Left renal pelvis (tissue), 4 donors: ENCODE results near the gene GALT. TPM values are rescaled to one million over a fixed set of nuclear protein-coding genes. Genes with fewer than 3 reads are reported as not detected.

Experiments
- DNase-seq, 4 donors: peaks; one replicate each; pipeline ENCODE4 v3.0.0-alpha.2; 2013; ENCODE audit warnings: low read depth in 4 of 4, low spot score in 3 of 4
- polyA plus RNA-seq, 4 donors: library from polyadenylated mRNA; unstranded; fragments of 120-200 nt; gene quantifications; one replicate each; pipeline ENCODE4 v1.2.1, GENCODE V29; 2013; ENCODE audit not compliant: insufficient read length in 4 of 4

Gene GALT
- polyA plus RNA-seq, 4 donors: 58.9 to 81.5 (median 66.0) TPM

DNA sequence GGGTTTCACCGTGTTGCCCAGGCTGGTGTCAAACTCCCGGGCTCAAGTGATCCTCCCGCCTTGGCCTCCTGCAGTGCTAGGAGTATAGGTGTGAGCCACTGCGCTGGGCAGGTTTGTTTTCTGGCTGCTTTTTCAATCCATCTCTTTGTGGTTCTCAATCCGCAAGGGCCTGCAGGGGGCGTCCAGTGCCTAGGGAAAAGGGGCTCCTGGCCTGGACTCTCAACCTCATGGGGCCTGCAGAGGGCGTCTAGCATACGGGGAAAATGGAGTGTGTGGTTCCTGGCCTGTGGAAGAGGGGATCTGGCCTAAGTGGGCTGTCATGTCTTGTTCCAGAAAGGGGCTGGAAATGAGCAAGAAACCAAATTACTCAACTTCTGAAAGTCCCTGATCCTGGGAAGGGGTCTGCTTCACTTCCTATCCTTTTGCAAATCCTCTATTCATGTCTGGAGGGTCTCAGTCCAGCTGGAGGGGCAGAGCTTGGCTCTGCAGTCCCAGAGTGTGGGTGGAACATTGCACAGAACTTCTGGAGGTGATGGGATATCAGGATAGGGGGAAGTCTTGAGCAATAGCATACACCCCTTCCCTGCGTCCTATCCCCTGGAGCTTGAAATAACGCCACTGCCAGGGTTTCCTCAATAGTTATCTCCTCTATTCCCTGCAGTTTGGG, 28.7 kb downstream of the GALT start:
- DNase-seq: peak in 1 of 4 donors; percentile 36

DNA sequence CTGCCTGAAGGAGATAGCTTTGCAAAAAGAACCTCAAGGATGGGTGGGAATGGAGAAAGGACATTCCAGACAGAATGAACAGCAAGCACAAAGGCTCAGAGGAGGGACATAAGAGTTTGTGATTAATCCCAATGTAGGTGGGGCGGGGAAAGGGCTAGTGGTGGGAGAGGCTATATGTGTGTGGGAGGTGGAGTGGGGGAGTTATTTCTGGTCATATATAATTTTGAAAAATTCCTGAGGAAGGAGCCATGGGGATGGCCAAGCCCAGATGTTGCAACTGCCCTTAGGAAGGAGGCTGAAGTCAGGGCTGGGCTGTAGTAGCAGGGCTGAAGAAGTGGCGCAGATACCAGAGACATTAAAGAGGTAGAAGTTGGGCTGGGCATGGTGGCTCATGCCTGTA, 29.4 kb downstream of the GALT start:
- no peak for DNase-seq

DNA sequence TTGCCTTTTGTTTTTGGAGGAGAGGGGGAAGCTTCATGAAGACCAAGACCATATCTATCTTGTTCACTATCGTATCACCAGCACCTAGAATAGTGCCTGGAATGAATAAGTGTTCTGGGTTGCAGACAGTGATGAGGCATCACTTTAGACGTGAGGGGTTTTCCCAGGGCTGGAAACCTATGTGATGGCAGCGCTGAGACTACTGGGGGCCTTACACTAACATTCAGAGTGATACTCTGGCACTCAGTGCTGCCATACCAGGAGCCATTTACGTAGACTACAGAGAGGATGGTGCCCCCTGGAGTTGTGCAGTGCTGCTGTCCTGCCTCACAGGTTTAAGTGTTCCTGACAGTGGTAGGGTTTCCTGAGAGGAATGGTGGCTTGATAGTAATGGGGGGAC, 37.7 kb downstream of the GALT start:
- DNase-seq: no peak

GRCh38 chr9:34684816-34685215, 38.3 kb downstream of the GALT start:
- no peak for DNase-seq

DNA sequence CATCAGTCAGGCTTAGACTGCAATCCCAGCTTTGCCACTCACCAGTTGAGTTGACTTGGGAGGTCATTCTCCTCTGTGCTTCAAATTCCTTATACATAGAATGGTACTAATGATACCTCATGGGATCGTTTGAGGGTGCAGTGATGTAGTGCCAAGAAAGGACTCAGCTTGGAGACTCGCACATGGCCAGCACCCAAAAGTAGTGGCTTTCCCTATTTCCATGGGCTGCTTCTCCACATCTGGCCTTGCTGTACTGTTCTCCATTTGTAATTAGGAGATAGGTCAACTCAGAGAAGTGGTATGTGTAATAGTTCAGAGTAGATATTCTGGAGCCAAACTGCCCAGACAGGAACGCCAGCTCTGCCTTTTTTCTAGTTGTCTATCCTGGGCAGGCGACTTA, 39.1 kb downstream of the GALT start:
- no peak for DNase-seq

GRCh38 chr9:34686231-34686630, 39.8 kb downstream of the GALT start:
- no peak for DNase-seq

- no peak for DNase-seq
Measured at GRCh38 chr9:34686732-34687131, 40.3 kb downstream of the GALT start.

DNA sequence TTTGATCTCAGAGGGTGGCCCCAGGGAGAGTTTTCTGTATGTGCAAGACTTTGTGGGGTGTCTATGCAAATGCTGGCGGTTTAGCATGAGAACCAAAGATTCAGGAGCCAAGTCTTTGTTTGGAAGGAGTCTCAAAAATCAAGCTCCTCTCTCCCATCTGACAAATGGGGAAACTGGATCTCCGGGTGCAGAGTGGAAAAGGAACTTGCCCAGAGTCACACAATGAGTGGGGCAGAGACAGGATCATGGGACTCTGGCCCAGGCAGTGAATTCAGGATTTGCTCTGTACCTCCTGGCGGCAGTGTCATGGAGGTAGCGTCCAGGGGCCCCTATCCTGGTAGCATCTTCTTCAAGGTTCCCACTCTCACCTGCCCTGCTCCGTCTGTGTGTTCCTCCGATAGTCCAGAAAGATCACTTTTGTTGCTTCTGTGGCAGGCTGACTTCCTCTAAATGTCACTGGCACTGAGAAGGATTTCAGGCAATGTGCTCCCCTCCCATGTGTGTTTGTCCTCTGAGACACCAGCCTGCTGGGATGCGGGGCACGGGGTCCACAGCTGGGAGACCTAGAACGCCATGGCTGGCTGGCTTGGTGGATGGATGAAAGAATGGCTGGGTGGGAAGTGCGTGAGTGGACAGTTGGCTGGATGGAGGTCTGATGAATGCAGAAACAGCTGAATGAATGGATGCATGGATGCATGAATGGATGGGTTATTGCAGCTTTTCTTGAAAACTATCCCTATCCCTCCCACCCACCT, 41.0 kb downstream of the GALT start:
- no peak for DNase-seq

DNA sequence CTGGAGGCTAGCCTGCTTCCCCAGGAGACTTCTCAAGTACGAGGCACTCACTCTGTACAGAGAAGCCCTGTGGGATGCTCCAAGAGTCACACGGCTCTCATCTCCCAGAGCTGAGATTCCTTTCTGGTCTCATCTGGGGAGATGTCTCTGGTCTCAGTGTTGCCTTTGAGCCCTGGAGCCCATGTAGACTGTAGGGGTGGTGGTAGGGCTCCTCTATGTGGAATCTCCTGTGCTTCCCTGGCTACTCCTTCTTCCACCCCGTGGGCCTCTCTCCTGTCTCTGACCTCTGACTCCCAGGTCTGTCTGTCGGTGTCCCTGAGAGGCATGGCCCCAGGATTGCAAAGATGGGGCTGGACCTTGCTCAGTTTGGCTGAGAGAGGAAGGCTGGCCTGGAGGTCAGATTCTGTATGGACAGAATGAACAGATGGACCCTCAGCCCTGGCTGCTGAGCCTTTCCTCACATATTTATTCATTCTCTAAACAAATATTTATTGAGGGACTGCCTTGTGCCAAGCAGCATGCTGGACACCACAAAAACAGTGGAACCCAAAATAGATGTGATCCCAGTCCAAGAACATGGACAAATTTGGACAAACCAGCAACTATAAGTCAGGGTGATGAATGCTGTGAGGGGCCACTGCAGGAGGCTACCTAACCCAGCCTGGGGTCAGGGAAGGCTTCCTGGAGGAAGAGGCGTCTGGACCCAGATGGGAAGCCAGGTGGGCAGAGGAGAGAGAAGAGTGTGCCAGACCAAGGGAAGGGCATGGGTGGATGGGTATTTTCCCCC, 42.0 kb downstream of the GALT start:
- DNase-seq: no peak

DNA sequence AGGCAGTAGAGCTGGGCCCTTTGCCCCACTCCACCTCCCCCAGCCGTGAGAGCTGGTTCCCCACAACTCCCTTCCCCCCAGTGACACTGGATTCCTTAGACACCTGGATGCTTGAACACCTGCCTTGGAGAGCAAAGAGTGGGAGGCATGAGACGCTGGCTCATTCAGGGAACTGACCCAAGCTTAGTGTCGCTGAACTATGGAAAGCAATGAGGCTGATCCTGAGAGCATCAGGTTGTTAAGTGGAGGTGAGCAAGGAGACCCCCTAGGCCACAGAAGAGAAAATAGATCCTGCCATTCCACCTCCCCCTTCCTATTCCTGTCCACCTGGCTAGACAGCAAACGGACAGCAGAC, 42.6 kb downstream of the GALT start:
- no peak for DNase-seq

DNA sequence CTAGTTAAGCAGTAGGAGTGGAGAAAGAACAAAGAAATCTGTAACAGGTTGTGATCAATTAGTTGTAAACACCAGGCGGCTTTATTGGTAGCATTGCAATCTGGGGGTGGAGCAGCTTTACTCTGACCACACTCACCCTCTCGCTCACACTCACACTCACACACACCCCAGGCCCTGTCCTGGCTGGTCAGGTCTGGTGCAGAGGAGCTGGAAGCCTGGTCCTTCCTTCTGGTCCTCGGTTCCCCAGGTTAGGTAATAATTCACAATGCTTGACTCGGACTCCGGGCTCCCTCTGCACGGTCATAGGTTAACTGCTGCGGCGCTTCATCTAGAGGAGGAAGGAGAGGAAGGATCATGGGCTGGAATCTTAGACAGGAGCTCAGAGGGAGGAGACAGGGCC, 43.0 kb downstream of the GALT start:
- no peak for DNase-seq

DNA sequence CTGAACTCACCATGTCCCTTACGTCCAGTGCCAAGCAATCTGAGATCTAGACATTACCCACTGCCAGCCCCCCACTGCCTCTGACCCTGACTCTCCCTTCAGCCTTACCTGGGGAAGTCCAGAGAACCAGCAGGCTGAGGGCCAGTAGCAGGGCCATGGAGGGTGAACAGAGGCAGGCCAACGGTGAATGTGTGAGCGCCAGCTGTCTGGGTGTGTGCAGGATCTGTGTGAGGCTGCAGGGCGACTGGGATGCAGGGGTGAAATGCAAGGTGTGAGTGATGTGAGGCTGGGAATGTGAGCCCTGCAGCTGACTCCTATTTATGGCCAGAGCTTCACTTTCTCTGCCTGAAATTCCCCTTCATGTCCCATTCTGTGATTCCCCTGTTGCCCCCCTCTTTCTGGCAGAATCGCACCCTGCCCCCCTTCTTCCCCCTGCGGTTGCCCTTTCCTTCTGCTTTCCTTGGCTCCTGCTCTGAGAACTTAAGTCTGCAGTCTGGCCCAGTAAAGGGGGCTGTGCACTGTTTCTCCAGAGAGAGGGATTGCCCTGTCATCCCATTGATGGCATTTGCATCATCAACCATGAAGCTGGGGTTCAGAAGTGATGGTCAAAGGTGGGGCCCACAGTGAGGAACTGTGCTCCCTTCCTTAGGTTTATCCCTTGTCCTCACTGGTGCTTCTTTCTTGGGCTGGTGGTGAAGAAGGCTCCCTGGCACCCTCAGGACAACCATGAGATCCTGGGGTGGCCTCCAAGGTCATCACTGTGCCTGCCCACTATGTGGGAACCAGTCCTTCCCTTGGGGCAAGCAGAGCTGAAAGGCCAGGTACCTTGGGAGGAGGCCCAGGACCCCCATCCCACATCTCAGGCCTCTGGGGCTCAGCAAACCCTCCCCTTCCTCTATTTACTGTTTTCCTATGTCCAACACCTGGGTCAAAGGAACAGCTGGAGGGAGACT, 44.8 kb downstream of the GALT start, which contains the start of gene CCL19:
Gene CCL19, minus strand, starts transcription at position 294 of the 953 bp plus-strand sequence. Its CDS starts 137 bp downstream, at position 157.
- no peak for DNase-seq

DNA sequence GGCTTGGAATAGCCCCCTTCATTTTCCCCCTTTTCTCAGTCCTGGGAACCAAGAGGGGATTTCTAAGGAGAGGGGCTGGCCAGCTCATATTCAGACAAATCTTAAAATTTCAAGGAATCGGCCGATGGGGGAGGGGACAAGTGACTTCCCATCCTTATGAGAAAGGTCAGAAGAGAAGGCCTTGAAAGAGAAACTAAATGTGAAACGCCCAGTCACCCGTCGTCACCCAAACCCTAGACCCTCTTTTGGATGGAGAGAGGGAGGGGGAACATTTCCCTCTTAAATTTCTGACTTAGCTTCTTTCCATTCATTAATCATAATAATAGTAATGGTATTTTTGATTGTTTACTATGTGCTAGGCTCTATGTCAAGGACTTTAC, 45.5 kb downstream of the GALT start:
- DNase-seq: no peak

DNA sequence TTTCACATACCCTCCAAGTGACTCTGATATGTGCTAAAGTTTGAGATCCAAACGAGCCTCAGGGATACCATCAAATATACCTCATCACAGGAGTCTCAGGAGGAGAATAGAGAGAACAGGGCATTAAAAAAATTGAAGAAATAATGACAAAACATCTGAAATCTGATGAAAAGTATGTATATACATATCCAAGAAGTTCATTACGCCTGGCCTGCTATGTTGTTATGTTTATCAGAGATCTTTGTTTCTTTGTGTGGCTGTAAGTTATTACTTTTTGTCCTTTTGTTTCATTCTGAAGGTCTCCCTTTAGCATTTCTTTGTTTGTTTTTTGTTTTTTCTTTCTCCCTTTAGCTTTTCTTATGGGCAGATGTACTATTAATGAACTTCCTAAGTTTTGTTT, 47.1 kb downstream of the GALT start:
- no peak for DNase-seq

DNA sequence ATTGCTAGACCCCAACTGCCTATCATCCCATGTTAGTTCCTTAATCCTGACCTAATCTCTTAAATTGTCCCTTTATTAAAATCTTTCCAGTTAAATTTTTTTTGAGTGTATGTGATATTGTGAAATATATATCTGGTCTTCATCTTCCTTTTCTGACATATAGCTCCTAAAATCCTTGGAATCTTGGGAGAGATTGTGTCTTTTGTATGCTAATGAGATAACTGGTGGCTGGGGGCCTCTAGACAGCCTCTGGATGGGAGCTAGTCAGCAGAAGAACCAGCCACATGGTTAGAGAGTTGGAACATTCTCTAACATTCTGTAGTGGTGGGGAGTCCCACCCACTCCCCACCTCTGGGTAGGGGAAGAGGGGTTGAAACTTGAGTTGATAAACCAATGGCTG, 48.3 kb downstream of the GALT start:
- no peak for DNase-seq

Other genes with a start within 250 kb of the GALT start
- 10 to 100 TPM; 11.9 to 13.9 (median 12.5) TPM for gene FAM219A, start 188.1 kb upstream of the GALT start, polyA plus RNA-seq
- 1 to 10 TPM in 3 of 4 donors, under 1 TPM in 1; 0.15 to 3.2 (median 2.0) TPM for gene DNAI1, start 187.9 kb upstream of the GALT start, polyA plus RNA-seq
- 1 to 10 TPM in 3 of 4 donors, under 1 TPM in 1; 0.82 to 3.6 (median 1.7) TPM for gene ENHO, start 123.7 kb upstream of the GALT start, polyA plus RNA-seq
- gene CNTFR, start 57.0 kb upstream of the GALT start, polyA plus RNA-seq: 10 to 100 TPM; 31.8 to 90.7 (median 49.3) TPM
- gene RPP25L, start 34.6 kb upstream of the GALT start, polyA plus RNA-seq: 10 to 100 TPM; 13.1 to 30.3 (median 26.7) TPM
- gene DCTN3, start 26.2 kb upstream of the GALT start, polyA plus RNA-seq: 100 to 1,000 TPM in 1 of 4 donors, 10 to 100 TPM in 3; 86.6 to 102 (median 94.2) TPM
- under 1 TPM in 3 of 4 donors, not detected in 1; 0.11 to 0.22 (median 0.17) TPM for gene ARID3C, start 17.6 kb upstream of the GALT start, polyA plus RNA-seq
- 10 to 100 TPM; 46.1 to 58.9 (median 49.3) TPM for gene SIGMAR1, start 8.9 kb upstream of the GALT start, polyA plus RNA-seq
- gene IL11RA, start 5.5 kb downstream of the GALT start, polyA plus RNA-seq: 100 to 1,000 TPM in 1 of 4 donors, 10 to 100 TPM in 3; 50.0 to 138 (median 66.6) TPM
- gene CCL27, start 16.0 kb downstream of the GALT start, polyA plus RNA-seq: 1 to 10 TPM in 1 of 4 donors, under 1 TPM in 3; 0.59 to 1.1 (median 0.76) TPM
- gene CCL19, start 44.6 kb downstream of the GALT start, polyA plus RNA-seq: under 1 TPM in 2 of 4 donors, not detected in 2; 0.38 to 0.57 TPM
- 10 to 100 TPM in 3 of 4 donors, 1 to 10 TPM in 1; 8.0 to 28.2 (median 16.8) TPM for gene CCL21, start 63.5 kb downstream of the GALT start, polyA plus RNA-seq